Neural cell (in vitro differentiated cells): ENCODE measurements around the gene RASGEF1C. TPM values are rescaled to one million over a fixed set of nuclear protein-coding genes. Genes with fewer than 3 reads are reported as not detected.

Experiments
- H2AFZ ChIP-seq: fragments of 200-600, 300-800 bp; sonication (generic), shearing (Covaris generic); 2 replicates; pipeline ENCODE4 v1.6.0; 2014; ENCODE audit warnings: low read depth, mild to moderate bottlenecking, antibody characterized with exemption, low read length, moderate library complexity
- H3F3A ChIP-seq: fragments of 200-600 bp; shearing (Covaris generic); 2 replicates; pipeline ENCODE4 v1.6.1; 2016; ENCODE audit warnings: mild to moderate bottlenecking, moderate library complexity, mixed read lengths, antibody characterized with exemption, low read length; ENCODE audit not compliant: insufficient read depth, poor library complexity, severe bottlenecking
- H3K27ac ChIP-seq: fragments of 200-600, 300-800 bp; sonication (generic), shearing (Covaris generic); 2 replicates; pipeline ENCODE4 v1.5.1; 2014; ENCODE audit warnings: mild to moderate bottlenecking, low read length, moderate library complexity
- H3K27me3 ChIP-seq: fragments of 300-800, 200-600 bp; sonication (generic), shearing (Covaris generic); 2 replicates; pipeline ENCODE4 v1.6.0; 2014; ENCODE audit warnings: mild to moderate bottlenecking, low read depth, low read length, moderate library complexity; ENCODE audit not compliant: insufficient read depth
- H3K36me3 ChIP-seq: fragments of 300-800, 200-600 bp; sonication (generic), shearing (Covaris generic); 2 replicates; pipeline ENCODE4 v1.5.1; 2014; ENCODE audit warnings: mild to moderate bottlenecking, antibody characterized with exemption, low read length, moderate library complexity; ENCODE audit not compliant: insufficient read depth
- H3K4me2 ChIP-seq: fragments of 300-800, 200-600 bp; sonication (generic), shearing (Covaris generic); 2 replicates; pipeline ENCODE4 v1.6.0; 2014; ENCODE audit warnings: mild to moderate bottlenecking, low read length
- H3K4me3 ChIP-seq: fragments of 300-800, 200-600 bp; sonication (generic), shearing (Covaris generic); 2 replicates; pipeline ENCODE4 v1.5.1; 2014; ENCODE audit warnings: mild to moderate bottlenecking, low read length, moderate library complexity
- H3K79me2 ChIP-seq: fragments of 200-600 bp; shearing (Covaris generic); replicated peaks from 2 replicates; pipeline ENCODE4 v1.6.0; 2014; ENCODE audit warnings: mild to moderate bottlenecking, low read length, moderate library complexity; ENCODE audit not compliant: insufficient read depth
- H3K9ac ChIP-seq: fragments of 300-800, 200-600 bp; sonication (generic), shearing (Covaris generic); 2 replicates; pipeline ENCODE4 v1.6.1; 2016; ENCODE audit warnings: mild to moderate bottlenecking, low read length, mixed read lengths
- H3K9me2 ChIP-seq: fragments of 200-600 bp; shearing (Covaris generic); 2 replicates; pipeline ENCODE4 v1.6.1; 2016; ENCODE audit warnings: mild to moderate bottlenecking, low read length, mixed read lengths; ENCODE audit not compliant: insufficient read depth
- H3K9me3 ChIP-seq: fragments of 200-600, 300-800 bp; sonication (generic), shearing (Covaris generic); 2 replicates; pipeline ENCODE4 v1.6.1; 2016; ENCODE audit warnings: mild to moderate bottlenecking, mixed run types, low read length, moderate library complexity, mixed read lengths
- H4K20me1 ChIP-seq: fragments of 200-600 bp; shearing (Covaris generic); 2 replicates; pipeline ENCODE4 v1.6.1; 2016; ENCODE audit warnings: mild to moderate bottlenecking, mixed run types; ENCODE audit not compliant: insufficient read depth
- CTCF ChIP-seq: fragments of 450-650 bp; IDR thresholded peaks from 2 replicates; pipeline ENCODE4 v1.5.1; 2014; ENCODE audit warnings: antibody characterized with exemption, mild to moderate bottlenecking, moderate library complexity; ENCODE audit not compliant: poor library complexity, severe bottlenecking
- EP300 ChIP-seq: fragments of 450-650 bp; conservative IDR thresholded peaks from 2 replicates; pipeline ENCODE4 v1.6.1; 2014; ENCODE audit warnings: antibody characterized with exemption, mild to moderate bottlenecking, moderate library complexity; ENCODE audit not compliant: poor library complexity, severe bottlenecking
- EZH2 ChIP-seq: fragments of 200-600, 300-800 bp; shearing (Covaris generic), sonication (generic); IDR thresholded peaks from 2 replicates; pipeline ENCODE4 v1.6.1; 2014; ENCODE audit warnings: antibody characterized with exemption, low read length, borderline replicate concordance, mild to moderate bottlenecking; ENCODE audit not compliant: insufficient read depth, poor library complexity, severe bottlenecking
- MXI1 ChIP-seq: fragments of 450-650 bp; conservative IDR thresholded peaks from 2 replicates; pipeline ENCODE4 v1.6.1; 2014; ENCODE audit warnings: antibody characterized with exemption, mild to moderate bottlenecking; ENCODE audit not compliant: poor library complexity, severe bottlenecking
- POLR2AphosphoS5 ChIP-seq: IDR thresholded peaks from 2 replicates; pipeline ENCODE4 v1.6.1; 2012
- RAD21 ChIP-seq: fragments of 450-650 bp; conservative IDR thresholded peaks from 2 replicates; pipeline ENCODE4 v1.6.1; 2014; ENCODE audit warnings: antibody characterized with exemption, mild to moderate bottlenecking, moderate library complexity
- SMC3 ChIP-seq: fragments of 450-650 bp; conservative IDR thresholded peaks from 2 replicates; pipeline ENCODE4 v1.6.1; 2014; ENCODE audit warnings: antibody characterized with exemption, mild to moderate bottlenecking, moderate library complexity; ENCODE audit not compliant: poor library complexity
- TAF1 ChIP-seq: IDR thresholded peaks from 2 replicates; pipeline ENCODE4 v1.6.1; 2012; ENCODE audit warnings: low read depth
- polyA plus RNA-seq: library from polyadenylated mRNA; depleted of rRNA; stranded (reverse); fragments of >200 nt; gene quantifications from 2 replicates; pipeline ENCODE4 v1.2.3, GENCODE V29; 2014
- TF ChIP-seq, protein P1 (sequence below): IDR thresholded peaks from 2 replicates; pipeline ENCODE4 v1.6.1; 2012; ENCODE audit warnings: borderline replicate concordance

The RASGEF1C gene
- polyA plus RNA-seq, 1 donor from 2014 or later = 5.3 TPM

DNA sequence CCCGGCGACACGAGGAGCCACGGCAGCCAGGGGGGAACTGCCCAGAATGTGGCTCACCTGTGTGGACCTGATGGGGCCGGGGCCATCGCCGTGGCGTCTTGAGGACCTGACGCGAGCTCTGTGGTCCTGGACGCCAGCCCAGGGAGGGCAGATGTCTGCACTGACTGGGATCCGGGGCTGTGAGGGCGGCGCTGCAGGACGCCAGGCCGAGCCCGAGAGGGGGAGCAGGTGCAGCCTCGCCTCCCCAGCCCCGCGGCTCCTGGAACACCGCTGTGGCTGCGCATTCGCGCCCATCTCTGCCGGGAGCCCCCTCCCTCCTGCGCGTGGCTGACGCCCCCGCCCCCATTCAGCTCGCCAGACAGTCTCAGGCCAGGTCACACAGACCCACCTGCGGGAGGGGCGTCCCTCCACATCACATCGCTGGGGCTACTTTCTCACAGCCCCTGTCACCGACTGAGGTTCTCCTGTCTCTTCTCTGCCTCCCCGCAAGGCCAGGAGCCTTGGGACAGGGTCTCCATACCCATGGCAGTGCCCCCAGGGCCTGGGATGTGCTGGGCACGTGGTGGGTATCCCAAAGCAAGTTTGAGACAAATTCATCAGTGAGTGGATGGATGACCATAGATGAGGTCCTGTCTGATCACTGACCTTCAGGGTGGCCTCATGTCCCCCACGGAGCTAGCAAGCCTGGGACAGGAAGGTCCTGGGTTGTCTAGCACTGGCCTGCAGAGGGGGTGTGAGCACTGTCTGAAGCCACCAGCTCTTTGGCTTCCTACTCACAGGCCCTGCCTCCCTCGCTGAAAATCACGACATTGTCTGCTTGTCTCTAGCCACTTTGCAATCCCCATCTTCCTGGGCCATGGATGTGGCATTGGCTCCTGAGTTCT lies 47.3 kb downstream of the RASGEF1C start:
- no peak overlapping the region for H3K27ac ChIP-seq
- no peaks in the 10 kb centered on the region for H3K36me3 ChIP-seq
- no peak overlapping the region for H2AFZ ChIP-seq
- no peaks in the 10 kb centered on the region for H3F3A ChIP-seq
- no peaks in the 10 kb centered on the region for H3K27me3 ChIP-seq
- no peak overlapping the region for H3K4me2 ChIP-seq
- no peak overlapping the region for H3K4me3 ChIP-seq
- H4K20me1 ChIP-seq = no peaks in the 10 kb centered on the region
- no peaks in the 10 kb centered on the region for H3K79me2 ChIP-seq
- no peaks in the 10 kb centered on the region for H3K9me2 ChIP-seq
- no peak for TF ChIP-seq EZH2
- TF ChIP-seq EP300 = no peak
- TF ChIP-seq TAF1 = no peak
- TF ChIP-seq POLR2AphosphoS5 = no peak
- TF ChIP-seq SMC3 = no peak
- no peaks in the 10 kb centered on the region for H3K9me3 ChIP-seq
- no peak overlapping the region for H3K9ac ChIP-seq

GRCh38 chr5:180160789-180161188 lies 48.2 kb downstream of the RASGEF1C start:
- TF ChIP-seq EZH2 (no peak), EP300 (no peak), TAF1 (no peak), RAD21 (no peak), CTCF (no peak), MXI1 (no peak), POLR2AphosphoS5 (no peak), SMC3 (no peak)
- TF ChIP-seq, protein P1, sequence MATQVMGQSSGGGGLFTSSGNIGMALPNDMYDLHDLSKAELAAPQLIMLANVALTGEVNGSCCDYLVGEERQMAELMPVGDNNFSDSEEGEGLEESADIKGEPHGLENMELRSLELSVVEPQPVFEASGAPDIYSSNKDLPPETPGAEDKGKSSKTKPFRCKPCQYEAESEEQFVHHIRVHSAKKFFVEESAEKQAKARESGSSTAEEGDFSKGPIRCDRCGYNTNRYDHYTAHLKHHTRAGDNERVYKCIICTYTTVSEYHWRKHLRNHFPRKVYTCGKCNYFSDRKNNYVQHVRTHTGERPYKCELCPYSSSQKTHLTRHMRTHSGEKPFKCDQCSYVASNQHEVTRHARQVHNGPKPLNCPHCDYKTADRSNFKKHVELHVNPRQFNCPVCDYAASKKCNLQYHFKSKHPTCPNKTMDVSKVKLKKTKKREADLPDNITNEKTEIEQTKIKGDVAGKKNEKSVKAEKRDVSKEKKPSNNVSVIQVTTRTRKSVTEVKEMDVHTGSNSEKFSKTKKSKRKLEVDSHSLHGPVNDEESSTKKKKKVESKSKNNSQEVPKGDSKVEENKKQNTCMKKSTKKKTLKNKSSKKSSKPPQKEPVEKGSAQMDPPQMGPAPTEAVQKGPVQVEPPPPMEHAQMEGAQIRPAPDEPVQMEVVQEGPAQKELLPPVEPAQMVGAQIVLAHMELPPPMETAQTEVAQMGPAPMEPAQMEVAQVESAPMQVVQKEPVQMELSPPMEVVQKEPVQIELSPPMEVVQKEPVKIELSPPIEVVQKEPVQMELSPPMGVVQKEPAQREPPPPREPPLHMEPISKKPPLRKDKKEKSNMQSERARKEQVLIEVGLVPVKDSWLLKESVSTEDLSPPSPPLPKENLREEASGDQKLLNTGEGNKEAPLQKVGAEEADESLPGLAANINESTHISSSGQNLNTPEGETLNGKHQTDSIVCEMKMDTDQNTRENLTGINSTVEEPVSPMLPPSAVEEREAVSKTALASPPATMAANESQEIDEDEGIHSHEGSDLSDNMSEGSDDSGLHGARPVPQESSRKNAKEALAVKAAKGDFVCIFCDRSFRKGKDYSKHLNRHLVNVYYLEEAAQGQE = no peak
- Histone ChIP-seq H3K4me2 (no peak overlapping the region), H3K4me3 (no peak overlapping the region), H3K36me3 (no peaks in the 10 kb centered on the region), H2AFZ (no peak overlapping the region), H3K27me3 (no peaks in the 10 kb centered on the region), H4K20me1 (no peaks in the 10 kb centered on the region), H3K9ac (no peak overlapping the region), H3K9me3 (no peaks in the 10 kb centered on the region), H3K79me2 (no peaks in the 10 kb centered on the region), H3K27ac (no peak overlapping the region), H3K9me2 (no peaks in the 10 kb centered on the region), H3F3A (no peaks in the 10 kb centered on the region)
